Stimulated activated CD4-positive, alpha-beta T cell treated with anti-CD3 and anti-CD28 coated beads, TNF-alpha, amount 100 ng/mL, for 24 hours (primary cell): ENCODE data around the gene SFMBT2.
"Not testable (repeated sequence)": the region's sequence is repeated elsewhere in the genome, so short reads cannot be mapped to it uniquely, and the experiment has no call there.

Source experiments
- DNase-seq, 3 experiments: peaks; one replicate each; pipeline ENCODE4 v3.0.0-alpha.2; 2020; ENCODE audit warnings: low read depth in 3 of 3

The SFMBT2 gene

GRCh38 chr10:7299601-7300325 is 111.1 kb downstream of the SFMBT2 start:
- DNase-seq = not testable (repeated sequence)

DNA sequence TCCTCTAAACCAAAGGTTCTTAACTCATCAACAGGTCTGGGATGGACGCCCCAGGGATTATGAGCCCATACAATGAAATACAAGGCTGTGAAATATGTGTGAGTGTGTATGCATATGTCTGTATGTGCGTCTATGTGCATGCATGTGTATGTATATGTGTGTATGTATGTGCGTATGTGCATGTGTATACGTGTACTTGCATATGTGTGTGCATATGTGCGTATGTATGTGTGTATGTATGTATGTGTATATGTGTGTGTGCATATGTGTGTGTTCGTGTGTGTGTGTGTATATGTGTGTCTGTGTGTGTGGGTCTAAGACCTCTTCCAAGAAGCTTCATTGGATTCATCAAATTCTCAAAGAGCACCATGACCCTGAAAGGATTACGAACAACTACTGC is 112.3 kb downstream of the SFMBT2 start:
- no peak for DNase-seq

DNA sequence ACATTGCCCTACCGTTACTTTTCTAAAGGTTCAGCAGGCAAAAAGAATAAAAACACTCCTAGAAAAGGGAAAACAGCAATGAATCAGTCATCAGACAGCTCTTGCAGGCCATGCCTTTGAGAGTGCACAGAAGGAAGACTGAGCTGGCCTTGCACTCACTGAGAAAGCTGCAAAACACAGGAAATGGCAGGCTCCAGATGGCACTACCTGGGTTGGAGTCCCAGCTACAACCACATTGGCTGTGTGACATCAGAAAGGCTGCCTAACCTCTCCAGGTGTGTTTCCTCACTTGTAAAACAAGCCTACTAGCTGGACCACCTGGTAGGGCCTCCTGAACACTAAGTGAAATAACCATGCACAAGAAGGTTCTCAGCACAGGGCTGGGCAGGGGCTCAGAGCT is 113.7 kb downstream of the SFMBT2 start:
- DNase-seq = no peak

DNA sequence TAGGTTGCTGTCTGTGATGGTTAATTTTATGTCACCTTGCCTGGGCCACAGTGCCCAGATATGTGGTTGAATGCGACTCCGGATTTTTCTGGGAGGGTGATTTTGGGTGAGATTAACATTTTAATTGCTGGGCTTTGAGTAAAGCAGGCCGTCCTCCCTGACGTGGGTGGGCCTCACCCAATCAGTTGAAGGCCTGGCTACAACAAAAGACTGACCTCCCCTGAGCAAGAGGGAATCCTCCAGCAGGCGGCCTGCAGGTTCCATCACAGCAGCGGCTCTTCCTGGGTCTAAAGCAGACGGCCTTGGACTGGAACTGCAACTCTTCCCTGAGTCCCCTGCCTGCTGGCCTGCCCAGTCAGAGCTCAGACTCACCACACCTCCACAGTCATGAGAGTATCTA is 114.2 kb downstream of the SFMBT2 start:
- no peak for DNase-seq

DNA sequence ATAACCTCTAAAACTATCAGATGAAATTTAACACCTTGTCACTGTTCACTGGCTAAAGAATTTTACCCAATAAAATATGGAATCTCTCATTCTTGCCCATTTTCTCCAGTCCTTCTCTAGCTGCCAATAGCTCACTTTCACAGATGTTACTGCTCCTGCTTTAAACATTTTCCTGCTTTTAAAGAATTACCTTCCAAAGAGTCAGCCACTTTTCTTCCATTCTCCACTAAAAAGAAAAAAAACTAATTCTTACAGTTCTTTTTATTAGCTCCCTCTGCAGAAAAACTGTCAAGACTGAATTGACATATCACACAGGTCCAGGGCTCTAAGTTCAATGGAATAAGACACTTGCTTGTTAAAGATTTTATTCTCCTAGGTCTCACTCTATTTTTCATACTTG is 114.8 kb downstream of the SFMBT2 start:
- DNase-seq = no peak

GRCh38 chr10:7293378-7293920 is 117.4 kb downstream of the SFMBT2 start:
- DNase-seq = no peak

GRCh38 chr10:7291487-7292270 is 119.2 kb downstream of the SFMBT2 start:
- no peak for DNase-seq

- DNase-seq = no peak
Observed at GRCh38 chr10:7288060-7288690, 122.7 kb downstream of the SFMBT2 start.

DNA sequence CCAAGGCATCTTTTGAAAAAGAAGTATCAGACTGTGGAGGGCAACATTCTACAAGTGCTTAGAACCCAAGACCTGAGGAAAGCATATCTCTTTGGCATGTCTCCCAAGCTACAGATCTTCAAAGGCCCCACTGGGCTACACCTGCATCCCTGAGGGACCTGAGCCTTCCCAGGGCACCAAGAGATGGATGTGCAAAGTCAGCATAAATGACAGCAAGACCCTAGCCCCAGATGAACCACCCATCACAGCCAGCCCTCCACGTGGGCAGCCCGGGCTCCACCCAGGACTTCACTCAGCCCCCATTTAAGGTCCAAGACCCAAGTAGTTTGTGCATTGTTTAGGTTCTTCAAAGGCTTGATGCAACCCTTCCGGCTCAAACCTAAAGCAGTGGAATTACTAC is 123.5 kb downstream of the SFMBT2 start:
- DNase-seq = no peak

- DNase-seq = no peak
Observed at GRCh38 chr10:7285522-7286322, 125.1 kb downstream of the SFMBT2 start.

- no peak for DNase-seq
Observed at GRCh38 chr10:7283246-7283645, 127.6 kb downstream of the SFMBT2 start.

- DNase-seq = no peak
Observed at GRCh38 chr10:7282457-7282856, 128.4 kb downstream of the SFMBT2 start.

DNA sequence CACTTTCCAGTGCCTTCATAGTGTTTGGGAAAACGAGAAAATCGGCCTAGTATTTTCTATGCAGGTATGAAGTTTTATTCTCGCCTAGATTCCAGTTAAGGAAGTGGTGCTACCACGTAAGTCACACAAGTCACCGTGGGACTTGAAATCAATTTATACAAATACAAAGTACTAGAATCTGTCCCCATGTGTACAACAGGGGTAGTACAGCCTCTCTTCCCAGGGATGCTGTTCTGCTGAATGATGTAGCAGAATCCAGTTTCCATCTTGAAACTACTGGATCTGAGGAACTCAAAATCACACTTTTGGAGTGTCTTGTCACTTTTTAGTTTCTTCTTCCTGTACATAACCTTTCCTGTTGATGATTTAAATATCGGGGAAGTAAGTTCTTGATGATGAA is 129.4 kb downstream of the SFMBT2 start:
- DNase-seq = no peak

GRCh38 chr10:7279303-7279702 is 131.5 kb downstream of the SFMBT2 start:
- no peak for DNase-seq

DNA sequence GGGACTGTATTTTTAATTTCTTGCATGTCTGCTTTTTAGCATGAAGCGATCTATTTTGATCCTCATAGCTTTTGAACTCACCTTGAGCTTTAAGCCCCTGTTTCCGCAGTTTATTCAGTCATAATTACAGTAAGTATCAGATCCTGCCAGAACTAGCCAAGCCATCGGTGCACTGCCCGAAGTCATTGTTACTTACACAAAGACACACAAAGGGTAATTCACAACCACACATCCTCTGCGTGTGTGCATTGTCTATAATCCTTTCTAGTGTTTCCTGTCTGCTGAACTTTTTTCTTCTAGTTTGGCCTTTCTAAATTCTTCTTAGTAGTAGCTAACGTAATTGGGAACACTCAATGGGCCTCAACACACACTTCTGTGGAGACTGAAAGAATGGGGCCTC is 133.0 kb downstream of the SFMBT2 start:
- no peak for DNase-seq

DNA sequence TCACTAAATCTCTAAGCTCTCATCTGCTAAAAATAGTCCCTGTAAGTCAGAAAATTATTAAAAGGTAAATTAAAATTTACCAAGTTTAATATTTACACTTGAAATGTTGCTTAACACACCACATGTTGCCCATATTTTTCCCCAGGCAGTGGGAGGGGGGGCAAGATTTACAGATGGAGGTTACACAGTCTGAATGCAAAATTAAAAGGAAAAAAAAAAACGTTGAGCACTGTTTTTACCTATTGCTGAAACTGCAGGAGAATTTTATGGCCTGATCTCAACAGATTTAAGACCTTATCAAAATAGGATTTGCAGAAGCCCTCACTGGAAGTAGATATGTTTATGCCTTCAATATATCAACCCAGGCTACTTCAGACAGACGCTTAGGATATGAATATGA is 133.4 kb downstream of the SFMBT2 start:
- no peak for DNase-seq

DNA sequence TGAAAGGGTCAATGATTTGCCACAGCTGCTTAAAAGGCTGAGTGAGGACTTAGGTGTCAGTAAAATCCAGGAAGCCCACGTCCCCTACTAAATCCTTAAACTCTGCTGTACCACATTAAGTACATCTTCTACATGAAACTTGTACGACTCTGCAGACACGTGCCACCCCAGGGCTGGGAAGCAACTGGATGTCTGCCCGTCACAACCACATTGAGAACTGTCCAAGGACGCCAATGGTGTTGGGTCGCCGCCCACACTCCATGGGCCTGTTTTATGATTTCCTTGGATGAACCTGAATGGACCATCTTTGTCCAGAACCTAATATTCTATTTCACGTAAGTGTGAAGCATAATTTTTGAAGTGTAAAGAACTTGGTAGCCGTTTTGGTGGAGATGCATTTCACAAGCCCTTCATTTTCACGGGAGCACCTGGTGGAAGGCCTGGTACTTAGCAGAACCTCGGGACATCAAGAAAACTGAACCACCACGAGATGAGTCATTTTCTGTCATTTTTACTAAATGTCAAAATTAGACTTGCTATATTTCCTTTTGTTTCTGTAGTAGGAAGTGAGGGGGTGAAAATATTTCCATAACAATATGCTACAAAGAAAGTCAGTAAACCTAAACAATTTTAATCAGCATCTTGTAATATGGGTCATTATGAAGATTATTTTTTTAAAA is 134.9 kb downstream of the SFMBT2 start:
- no peak for DNase-seq

DNA sequence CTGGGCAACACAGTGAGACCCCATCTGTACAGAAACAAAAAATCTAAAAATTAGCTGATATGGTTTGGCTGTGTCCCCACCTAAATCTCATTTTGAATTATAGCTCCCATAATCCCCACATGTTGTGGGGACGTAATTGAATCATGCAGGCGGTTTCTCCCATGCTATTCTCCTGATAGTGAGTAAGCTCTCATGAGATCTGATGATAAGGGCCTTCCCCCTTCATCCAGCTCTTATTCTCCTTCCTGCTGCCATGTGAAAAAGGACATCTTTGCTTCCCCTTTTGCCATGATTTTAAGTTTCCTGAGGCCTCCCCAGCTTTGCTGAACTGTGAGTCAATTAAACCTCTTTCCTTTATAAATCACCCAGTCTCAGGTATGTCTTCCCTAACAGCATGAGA is 136.5 kb downstream of the SFMBT2 start:
- no peak for DNase-seq

GRCh38 chr10:7272008-7272407 is 138.8 kb downstream of the SFMBT2 start:
- no peak for DNase-seq

GRCh38 chr10:7269988-7270387 is 140.8 kb downstream of the SFMBT2 start:
- no peak for DNase-seq

GRCh38 chr10:7267142-7267541 is 143.7 kb downstream of the SFMBT2 start:
- DNase-seq = no peak
